IPS-15b (cell line): ENCODE data around the gene SAMD8.
A peak's percentile ranks its signal among the peaks of the same experiment; 100 is the strongest.
"Not testable (repeated sequence)": the region's sequence is repeated elsewhere in the genome, so short reads cannot be mapped to it uniquely, and the experiment has no call there.

Experiments used
- H3K27me3 ChIP-seq: one replicate; pipeline ENCODE4 v1.6.1; 2013; ENCODE audit warnings: low read length; ENCODE audit not compliant: control insufficient read depth, insufficient read depth
- H3K36me3 ChIP-seq: one replicate; pipeline ENCODE4 v1.6.1; 2013; ENCODE audit warnings: low read length; ENCODE audit not compliant: control insufficient read depth, insufficient read depth
- H3K4me1 ChIP-seq: one replicate; pipeline ENCODE4 v1.6.1; 2013; ENCODE audit warnings: mild to moderate bottlenecking, low read length; ENCODE audit not compliant: control insufficient read depth, insufficient read depth
- H3K4me3 ChIP-seq: one replicate; pipeline ENCODE4 v1.5.1; 2013; ENCODE audit warnings: low read depth, low read length
- H3K9ac ChIP-seq: one replicate; pipeline ENCODE4 v1.6.1; 2013; ENCODE audit warnings: low read depth, mild to moderate bottlenecking, low read length
- H3K9me3 ChIP-seq: one replicate; pipeline ENCODE4 v1.6.1; 2013; ENCODE audit warnings: mild to moderate bottlenecking, low read length; ENCODE audit not compliant: control insufficient read depth, insufficient read depth

SAMD8 gene

DNA sequence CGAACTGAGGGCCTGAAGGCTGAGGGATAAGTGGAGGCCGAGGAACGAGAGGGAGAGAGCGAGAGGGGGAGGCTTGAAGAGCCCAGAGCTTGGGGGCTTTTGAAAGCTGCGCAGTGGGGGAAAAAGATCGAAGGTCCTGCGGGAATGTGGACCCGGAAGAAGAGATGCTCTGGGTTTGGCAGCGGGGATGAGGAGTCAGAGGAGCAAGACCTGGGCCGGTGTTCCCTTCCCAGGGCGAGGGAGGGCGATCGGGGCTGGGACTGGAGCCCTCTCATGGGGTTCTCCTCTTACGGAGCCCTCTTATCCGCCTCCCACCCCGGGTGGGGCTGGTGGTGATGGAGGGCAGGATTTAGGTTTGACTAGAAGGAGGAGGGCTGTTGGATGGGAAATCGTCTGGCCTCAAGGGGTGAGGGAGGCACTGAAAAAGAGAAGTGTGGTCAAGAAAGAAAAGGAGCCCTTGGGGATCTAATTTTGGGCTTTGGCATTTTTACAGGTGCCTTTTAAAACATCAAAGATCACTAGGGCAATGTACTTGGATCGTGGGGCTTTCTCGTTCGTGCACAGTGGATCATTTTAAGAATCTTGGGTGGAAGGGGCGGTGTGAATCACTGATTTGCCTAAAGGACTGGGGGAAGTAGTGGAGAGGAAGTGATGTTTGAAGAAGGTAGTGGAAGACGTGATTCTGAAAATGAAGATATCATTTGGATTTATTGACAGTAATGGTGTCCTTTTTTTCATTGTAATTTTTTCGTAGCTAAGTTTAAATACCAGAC lies 637 bp downstream of the SAMD8 start:
- no peaks in the 10 kb centered on the region for H3K9me3 ChIP-seq
- no peaks in the 10 kb centered on the region for H3K27me3 ChIP-seq
- no peaks in the 10 kb centered on the region for H3K36me3 ChIP-seq
- H3K4me3 ChIP-seq: peak overlapping the region; percentile 66
- H3K4me1 ChIP-seq: peaks cover 2% of the 10 kb centered on the region
- H3K9ac ChIP-seq: peak overlapping the region; percentile 70

GRCh38 chr10:75115137-75115536 lies 3.7 kb downstream of the SAMD8 start:
- H3K4me1 ChIP-seq: no peaks in the 10 kb centered on the region
- no peaks in the 10 kb centered on the region for H3K9me3 ChIP-seq
- H3K36me3 ChIP-seq: no peaks in the 10 kb centered on the region
- H3K4me3 ChIP-seq: no peak overlapping the region
- H3K9ac ChIP-seq: no peak overlapping the region
- H3K27me3 ChIP-seq: no peaks in the 10 kb centered on the region

- not testable (repeated sequence) for H3K36me3 ChIP-seq, H3K4me1 ChIP-seq, H3K4me3 ChIP-seq, H3K27me3 ChIP-seq, H3K9ac ChIP-seq, H3K9me3 ChIP-seq
Measured at GRCh38 chr10:75116941-75117775, 5.7 kb downstream of the SAMD8 start.

- no peaks in the 10 kb centered on the region for H3K36me3 ChIP-seq
Measured at GRCh38 chr10:75117995-75118394, 6.5 kb downstream of the SAMD8 start.

GRCh38 chr10:75119444-75120066 lies 8.1 kb downstream of the SAMD8 start:
- H3K27me3 ChIP-seq, H3K9ac ChIP-seq, H3K4me1 ChIP-seq, H3K36me3 ChIP-seq, H3K4me3 ChIP-seq, H3K9me3 ChIP-seq: not testable (repeated sequence)

More at GRCh38 chr10:75117995-75118394, 6.5 kb downstream of the SAMD8 start:
- H3K4me1 ChIP-seq: no peaks in the 10 kb centered on the region
- H3K27me3 ChIP-seq: no peaks in the 10 kb centered on the region
- no peaks in the 10 kb centered on the region for H3K9me3 ChIP-seq
- H3K9ac ChIP-seq: no peak overlapping the region
- H3K4me3 ChIP-seq: no peak overlapping the region

DNA sequence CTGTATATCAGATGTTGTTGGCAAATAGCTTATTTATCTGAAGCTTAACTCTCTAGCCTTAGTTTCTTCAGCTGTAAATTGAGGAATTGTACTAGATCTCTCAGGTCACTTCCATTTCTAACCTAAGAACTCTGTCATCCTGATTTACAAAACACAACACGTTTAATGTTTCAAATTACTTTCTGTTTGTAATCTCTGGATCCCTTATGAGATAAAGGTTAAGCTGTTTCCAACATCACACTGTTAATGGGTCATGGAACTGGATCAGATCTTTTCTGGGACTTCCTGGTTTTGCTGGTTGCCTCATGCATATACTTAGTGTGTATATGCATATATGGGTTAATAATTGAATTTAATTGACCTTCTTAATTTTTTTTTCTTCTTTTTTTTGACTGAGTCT lies 9.9 kb downstream of the SAMD8 start:
- Histone ChIP-seq H3K4me3 (no peak overlapping the region), H3K4me1 (peaks cover 4% of the 10 kb centered on the region), H3K36me3 (peaks cover 3% of the 10 kb centered on the region), H3K27me3 (no peaks in the 10 kb centered on the region), H3K9ac (no peak overlapping the region), H3K9me3 (no peaks in the 10 kb centered on the region)

- no peaks in the 10 kb centered on the region for H3K9me3 ChIP-seq
- peaks cover 3% of the 10 kb centered on the region for H3K36me3 ChIP-seq
- H3K4me3 ChIP-seq: no peak overlapping the region
- H3K9ac ChIP-seq: no peak overlapping the region
- no peaks in the 10 kb centered on the region for H3K27me3 ChIP-seq
- peaks cover 7% of the 10 kb centered on the region for H3K4me1 ChIP-seq
Measured at GRCh38 chr10:75122505-75122904, 11.0 kb downstream of the SAMD8 start.

DNA sequence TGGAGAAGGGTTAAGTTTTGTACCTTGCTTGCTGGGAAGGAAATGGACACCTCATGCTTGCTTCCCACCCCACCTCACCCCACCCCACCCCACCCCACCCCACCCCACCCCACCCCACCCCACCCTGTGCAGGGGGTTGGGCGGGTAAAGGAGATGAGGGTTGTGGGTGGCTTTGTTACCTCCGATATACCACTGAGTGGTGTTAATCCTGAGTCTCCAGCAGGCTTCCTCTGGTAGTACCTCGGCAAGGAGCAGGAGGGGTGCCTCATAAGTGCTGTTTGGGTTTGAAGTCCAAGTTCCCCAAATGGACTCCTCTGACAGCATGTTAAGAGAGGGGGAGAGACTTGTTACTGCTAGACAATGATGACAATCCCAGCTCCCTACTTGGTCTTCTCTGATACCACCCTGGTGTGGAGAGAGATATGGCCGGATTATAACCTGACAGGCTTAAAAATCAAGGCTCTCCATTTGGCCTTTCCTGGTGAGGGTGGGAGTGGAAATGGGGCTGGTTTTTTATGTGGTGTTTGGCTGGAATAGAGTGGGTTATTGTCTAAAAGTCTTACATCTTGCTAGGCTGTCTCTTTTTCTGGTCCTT lies 11.7 kb downstream of the SAMD8 start:
- Histone ChIP-seq H3K4me3 (no peak overlapping the region), H3K9me3 (no peaks in the 10 kb centered on the region), H3K4me1 (peaks cover 7% of the 10 kb centered on the region), H3K27me3 (no peaks in the 10 kb centered on the region), H3K9ac (no peak overlapping the region), H3K36me3 (peaks cover 3% of the 10 kb centered on the region)

DNA sequence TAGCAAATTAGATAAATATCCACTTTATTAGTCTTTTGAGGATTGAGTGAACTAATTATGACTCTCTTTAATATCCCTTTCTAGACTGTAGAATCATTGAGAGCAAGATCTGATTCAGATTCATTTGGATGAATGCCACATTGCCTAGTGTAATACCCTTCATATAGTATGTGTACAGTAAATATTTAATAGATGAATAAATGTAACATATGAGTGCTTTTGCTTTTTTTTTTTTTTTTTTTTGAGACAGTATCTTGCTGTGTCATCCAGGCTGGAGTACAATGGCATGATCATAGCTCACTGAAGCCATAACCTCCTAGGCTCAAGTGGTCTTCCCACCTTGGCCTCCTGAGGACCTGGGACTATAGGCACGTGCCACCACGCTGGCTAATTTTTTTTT lies 14.8 kb downstream of the SAMD8 start:
- H3K4me3 ChIP-seq: no peak overlapping the region
- no peak overlapping the region for H3K9ac ChIP-seq
- H3K36me3 ChIP-seq: peaks cover 3% of the 10 kb centered on the region
- H3K27me3 ChIP-seq: no peaks in the 10 kb centered on the region
- H3K4me1 ChIP-seq: peaks cover 7% of the 10 kb centered on the region
- H3K9me3 ChIP-seq: no peaks in the 10 kb centered on the region

DNA sequence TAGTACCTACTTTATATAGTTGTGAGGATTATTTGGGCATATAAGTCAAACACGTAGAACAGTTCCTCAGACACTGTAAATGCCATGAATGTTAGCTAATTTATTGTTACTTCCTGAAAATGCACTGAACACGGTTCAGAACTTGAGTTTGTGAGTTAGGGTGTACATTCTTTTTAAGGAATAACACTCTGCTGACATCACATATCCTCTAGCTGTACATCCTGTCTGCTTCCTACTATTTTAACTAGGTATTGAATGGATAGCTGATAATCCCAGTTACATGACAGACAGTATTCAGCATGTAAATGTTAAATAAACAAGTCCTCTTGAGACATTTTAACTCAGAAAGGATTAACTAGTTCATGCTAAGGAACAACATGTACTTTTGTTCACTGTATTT lies 16.0 kb downstream of the SAMD8 start:
- Histone ChIP-seq H3K9ac (no peak overlapping the region), H3K9me3 (no peaks in the 10 kb centered on the region), H3K36me3 (peaks cover 3% of the 10 kb centered on the region), H3K27me3 (no peaks in the 10 kb centered on the region), H3K4me1 (peaks cover 7% of the 10 kb centered on the region), H3K4me3 (no peak overlapping the region)

DNA sequence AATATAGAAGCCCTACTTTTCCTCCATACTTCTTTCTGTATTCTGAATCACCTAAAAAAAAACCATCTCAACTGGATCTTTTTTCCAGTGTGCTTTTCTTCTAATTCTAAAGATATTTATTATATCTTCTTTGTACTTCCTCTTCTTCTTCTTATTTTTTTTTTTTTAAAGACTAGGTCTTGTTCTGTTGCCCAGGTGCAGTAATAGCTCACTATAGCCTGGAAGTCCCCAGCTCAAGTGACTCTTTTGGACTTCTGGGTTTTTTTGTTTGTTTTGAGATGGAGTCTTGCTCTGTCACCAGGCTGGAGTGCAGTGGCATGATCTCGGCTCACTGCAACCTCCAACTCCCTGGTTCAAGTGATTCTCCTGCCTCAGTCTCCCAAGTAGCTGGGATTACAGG lies 17.5 kb downstream of the SAMD8 start:
- not testable (repeated sequence) for H3K4me3 ChIP-seq, H3K36me3 ChIP-seq, H3K9ac ChIP-seq, H3K9me3 ChIP-seq, H3K4me1 ChIP-seq, H3K27me3 ChIP-seq
